Kidney epithelial cell (primary cell): ENCODE measurements around the gene AHSA1. TPM values are rescaled to one million over a fixed set of nuclear protein-coding genes. Genes with fewer than 3 reads are reported as not detected.

Experiments
- DNase-seq: peaks from one replicate; pipeline ENCODE4 v3.0.0-alpha.2; 2010; ENCODE audit warnings: low read depth
- H3K27me3 ChIP-seq: 2 replicates; pipeline ENCODE4 v1.6.0; 2011; ENCODE audit warnings: low read length; ENCODE audit not compliant: control insufficient read depth, insufficient read depth
- H3K36me3 ChIP-seq: 2 replicates; pipeline ENCODE4 v1.5.1; 2011; ENCODE audit warnings: low read length; ENCODE audit not compliant: control insufficient read depth, insufficient read depth
- H3K4me3 ChIP-seq: 2 replicates; pipeline ENCODE4 v1.5.1; 2011; ENCODE audit warnings: low read depth, mild to moderate bottlenecking, control low read depth, low read length
- CTCF ChIP-seq: IDR thresholded peaks from 2 replicates; pipeline ENCODE4 v1.5.1; 2011; ENCODE audit warnings: mild to moderate bottlenecking, moderate library complexity, low read length, control low read depth, inconsistent platforms; ENCODE audit not compliant: insufficient read depth, poor library complexity, severe bottlenecking
- total RNA-seq: library from RNA; depleted of rRNA; stranded (reverse); fragments of >200 nt; gene quantifications from 2 replicates; pipeline ENCODE4 v1.2.3, GENCODE V29; 2015

The AHSA1 gene
- total RNA-seq, 1 donor from 2014 or later: 109 TPM

DNA sequence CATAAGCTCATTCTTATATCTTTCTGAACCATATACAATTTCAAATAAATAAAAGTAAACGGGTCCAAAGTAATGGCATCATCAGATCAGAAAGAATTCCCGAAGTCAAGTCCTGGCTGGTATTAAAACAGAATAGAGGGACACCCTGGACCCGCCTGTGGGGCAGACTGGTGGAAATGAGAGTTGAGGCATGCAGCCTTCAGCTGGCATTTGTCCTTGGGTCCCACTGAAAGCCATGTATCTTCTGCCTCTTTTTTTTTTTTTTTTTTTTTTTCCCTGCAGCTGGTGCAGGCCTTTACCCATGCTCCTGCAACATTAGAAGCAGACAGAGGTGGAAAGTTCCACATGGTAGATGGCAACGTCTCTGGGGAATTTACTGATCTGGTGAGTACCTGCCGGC lies 9.9 kb downstream of the AHSA1 start:
- TF ChIP-seq CTCF: no peak
- no peak for DNase-seq
- no peak overlapping the region for H3K4me3 ChIP-seq
- H3K27me3 ChIP-seq: no peaks in the 10 kb centered on the region
- peaks cover 1% of the 10 kb centered on the region for H3K36me3 ChIP-seq

DNA sequence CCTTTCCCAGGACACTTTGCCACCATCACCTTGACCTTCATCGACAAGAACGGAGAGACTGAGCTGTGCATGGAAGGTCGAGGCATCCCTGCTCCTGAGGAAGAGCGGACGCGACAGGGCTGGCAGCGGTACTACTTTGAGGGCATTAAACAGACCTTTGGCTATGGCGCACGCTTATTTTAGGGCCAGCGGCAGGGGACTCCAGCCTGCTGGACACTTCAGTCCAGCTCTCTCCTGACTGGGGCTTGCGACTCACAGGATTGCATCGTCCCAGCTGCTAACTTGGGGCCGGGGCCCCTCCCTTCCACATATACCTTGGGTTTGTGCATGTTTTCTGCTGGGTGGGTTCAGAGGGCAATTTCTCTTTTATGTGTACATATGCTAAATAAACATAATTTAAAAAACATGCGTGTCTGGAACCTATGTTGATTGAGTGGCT lies 11.2 kb downstream of the AHSA1 start:
- peaks cover 6% of the 10 kb centered on the region for H3K27me3 ChIP-seq
- TF ChIP-seq CTCF: no peak
- no peak for DNase-seq
- no peaks in the 10 kb centered on the region for H3K36me3 ChIP-seq
- no peak overlapping the region for H3K4me3 ChIP-seq

DNA sequence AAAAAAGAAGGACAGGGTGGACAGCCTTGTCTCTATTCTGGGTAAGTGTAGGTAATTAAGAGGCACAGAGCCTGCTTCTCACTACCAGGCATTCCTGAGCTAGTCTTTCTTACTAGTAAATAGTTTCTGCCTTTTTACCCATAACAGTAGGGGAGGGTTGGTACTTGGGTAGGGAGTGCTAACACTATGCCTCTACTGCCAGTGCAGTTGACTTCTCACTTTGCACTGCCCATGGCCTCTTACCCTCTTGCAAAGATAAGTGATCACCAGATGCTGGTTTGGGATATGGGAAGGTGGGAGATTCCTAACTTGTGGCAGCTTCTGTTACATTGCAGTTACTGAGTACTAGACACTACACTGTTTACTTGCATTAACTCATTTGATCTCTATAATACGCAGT lies 11.6 kb downstream of the AHSA1 start:
- TF ChIP-seq CTCF: no peak
- Histone ChIP-seq H3K27me3 (peaks cover 10% of the 10 kb centered on the region), H3K4me3 (no peak overlapping the region), H3K36me3 (no peaks in the 10 kb centered on the region)
- no peak for DNase-seq

DNA sequence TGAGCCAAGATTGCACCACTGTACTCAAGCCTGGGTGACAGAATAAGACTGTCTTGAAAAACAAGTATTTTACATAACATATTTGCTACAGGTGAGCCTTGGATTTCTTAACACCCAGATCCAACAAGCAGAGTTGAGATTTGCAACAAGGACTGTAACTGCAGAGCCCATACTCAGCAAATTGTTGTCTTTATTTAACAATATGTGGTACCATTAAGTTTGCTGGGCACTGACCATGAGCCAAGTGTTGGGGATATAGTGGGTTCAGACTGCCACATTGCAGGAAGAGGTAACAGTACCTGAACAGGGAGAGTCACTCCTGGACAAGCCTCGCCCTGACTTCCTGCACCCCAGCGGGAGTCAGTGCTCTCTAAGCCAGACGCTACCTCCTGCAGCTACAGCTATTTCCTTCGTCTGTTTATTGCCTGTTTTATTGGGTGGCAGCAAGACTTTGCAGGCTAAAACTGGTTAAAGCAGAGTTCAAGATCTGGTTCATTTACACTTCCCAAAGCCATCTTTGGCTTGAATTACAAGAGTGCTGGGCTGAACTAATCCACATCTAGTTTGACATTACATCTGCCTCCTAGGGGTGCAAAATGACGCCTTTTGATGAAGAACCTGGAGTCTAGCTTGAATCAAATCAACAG lies 12.5 kb downstream of the AHSA1 start:
- no peak for DNase-seq
- peaks cover 17% of the 10 kb centered on the region for H3K27me3 ChIP-seq
- H3K4me3 ChIP-seq: no peak overlapping the region
- no peaks in the 10 kb centered on the region for H3K36me3 ChIP-seq
- no peak for TF ChIP-seq CTCF

- Histone ChIP-seq H3K27me3 (peaks cover 28% of the 10 kb centered on the region), H3K4me3 (no peak overlapping the region), H3K36me3 (no peaks in the 10 kb centered on the region)
- no peak for DNase-seq
- no peak for TF ChIP-seq CTCF
Observed at GRCh38 chr14:77473921-77474320, 16.0 kb downstream of the AHSA1 start.
